Epidermal melanocyte (primary cell): Measurements from ENCODE around the gene ZFHX3.

Experiments used
- DNase-seq: peaks from one replicate; pipeline ENCODE4 v3.0.0; 2011; ENCODE audit warnings: low spot score; ENCODE audit not compliant: insufficient read length

The ZFHX3 gene

DNA sequence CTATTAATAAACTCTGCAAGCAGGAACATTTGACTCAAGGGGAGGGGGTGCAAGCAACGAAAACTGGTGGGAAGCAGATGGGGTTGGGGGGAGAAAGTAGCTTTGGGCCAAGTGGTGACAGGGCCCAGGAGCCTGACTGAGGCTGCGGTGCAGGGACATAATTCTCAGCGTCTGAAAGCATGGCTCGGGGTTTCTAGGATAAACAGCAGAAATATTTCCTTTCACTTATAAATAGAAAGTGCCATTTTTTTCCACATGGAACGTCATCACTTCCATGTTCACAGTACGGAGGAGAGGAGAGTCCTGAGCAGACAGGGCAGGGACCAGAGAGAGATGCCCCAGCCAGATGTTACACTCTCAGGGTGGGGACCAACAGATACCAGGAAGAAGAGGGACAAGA lies 197.1 kb downstream of the ZFHX3 start:
- no peak for DNase-seq

DNA sequence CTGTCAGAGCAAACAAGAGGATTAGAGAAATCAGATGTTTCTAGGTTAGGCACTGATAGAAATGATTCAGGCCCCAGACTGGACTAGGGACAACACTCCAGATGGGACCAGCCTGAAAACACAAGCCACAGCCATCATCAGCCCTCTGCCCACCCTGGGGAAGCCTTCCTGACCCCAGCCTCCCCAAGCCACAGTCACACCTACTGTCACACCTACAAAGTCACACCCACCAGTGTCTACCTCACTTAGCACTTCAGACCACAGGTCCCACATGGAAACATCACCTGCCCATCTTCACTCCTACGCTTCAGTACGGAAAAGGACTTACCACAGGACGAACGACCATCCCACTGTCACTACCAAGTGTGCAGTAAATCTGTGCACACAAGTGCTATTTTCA lies 197.9 kb downstream of the ZFHX3 start:
- no peak for DNase-seq

DNA sequence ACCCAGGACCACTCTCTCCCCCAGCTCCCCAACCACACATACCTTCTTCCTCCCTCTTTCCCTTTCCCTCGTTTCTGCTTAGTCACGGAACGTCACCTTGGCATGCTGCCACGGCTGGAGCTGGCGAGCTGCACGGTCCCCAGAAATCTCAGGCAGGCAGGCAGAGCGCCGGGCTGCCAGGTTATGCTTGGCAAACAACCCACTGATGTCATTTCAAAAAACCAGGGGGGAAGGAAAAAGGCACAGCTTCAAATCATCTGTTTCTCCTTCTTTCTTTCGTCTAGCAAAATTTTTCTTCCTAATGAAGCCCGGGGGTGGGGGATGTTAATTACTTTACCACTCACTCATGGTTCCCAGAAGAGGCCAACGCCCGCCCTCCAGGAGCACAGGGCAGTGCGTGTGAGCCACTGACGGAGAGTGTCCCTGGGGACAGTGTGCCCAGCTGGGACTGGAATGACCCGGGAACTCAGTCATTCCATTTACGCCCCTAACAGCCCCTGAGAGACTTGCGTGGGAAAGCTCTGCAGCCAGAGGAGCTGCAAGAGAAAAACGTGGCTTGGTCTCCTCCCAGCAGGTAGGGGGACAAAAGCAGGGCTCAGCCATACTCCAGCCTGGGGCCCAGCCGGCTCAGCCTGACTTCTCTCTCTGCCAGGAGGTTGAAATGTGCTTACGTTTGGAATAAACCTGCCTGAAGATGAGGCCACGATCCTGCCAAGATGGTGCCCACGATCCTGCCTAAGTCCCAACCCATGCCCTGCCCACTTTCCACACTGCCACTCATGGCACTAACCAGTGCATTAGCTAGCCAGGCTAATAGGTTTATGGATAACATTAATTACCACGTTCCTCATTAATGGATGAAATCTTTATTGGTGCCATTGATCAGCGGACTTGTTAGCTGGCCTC lies 198.9 kb downstream of the ZFHX3 start:
- DNase-seq, result no peak

DNA sequence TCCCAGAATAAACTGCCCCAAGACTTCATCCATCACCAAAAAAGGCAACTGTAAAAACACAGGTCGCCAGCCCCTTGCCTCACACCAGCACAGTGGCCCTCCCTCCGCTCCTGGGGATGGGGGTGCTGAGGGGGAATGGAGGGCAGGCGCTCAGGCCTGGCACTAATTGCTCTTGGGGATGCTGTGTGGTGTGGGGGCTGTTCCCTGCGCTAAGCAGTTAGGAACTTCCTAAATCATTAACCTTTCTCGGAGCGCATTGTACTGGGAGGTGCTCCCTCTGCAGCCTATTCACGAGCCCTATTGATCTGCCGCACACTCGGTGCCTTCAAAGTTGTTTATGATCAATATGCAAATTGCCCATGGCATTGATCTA lies 199.9 kb downstream of the ZFHX3 start:
- no peak for DNase-seq

DNA sequence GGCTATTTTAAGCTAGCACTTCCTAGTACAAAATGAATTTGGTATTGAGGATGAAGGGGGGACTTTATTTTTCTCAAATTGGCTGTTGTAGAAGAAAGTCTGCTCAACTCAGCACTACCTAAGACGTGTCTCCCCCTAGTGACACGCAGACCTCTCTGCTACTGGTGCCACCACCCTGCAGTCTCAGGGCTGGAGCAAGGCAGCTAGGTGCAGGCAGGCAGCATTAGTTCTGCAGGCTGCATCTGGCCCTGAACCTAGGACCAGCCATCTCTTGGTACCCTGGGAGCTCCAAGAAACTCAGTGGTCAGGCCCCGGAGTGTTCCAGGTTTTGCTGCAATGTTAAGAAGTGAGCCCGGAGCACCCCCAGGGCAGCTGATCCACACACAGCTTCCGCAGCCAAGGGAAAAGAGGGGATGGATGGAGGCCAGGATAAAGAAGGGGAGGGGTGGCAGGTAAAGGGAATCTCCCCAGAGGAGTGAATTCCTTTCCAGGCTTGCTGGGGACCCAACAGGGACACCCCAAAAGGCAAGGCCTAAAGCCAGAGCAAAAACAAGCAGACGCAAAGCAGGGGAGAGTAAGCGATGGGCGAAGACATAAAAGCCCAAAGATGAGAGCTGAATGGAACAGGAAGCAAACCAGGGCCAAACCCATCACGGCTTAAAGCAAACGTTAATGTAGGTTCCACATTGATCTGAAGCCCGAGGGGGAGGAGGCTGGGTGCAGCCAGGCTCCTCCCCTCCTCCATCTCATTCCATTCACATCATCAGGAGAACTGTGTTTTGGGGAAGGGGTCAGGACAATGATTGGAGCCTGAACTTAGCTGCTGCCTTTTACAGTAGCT lies 200.5 kb downstream of the ZFHX3 start:
- no peak for DNase-seq

DNA sequence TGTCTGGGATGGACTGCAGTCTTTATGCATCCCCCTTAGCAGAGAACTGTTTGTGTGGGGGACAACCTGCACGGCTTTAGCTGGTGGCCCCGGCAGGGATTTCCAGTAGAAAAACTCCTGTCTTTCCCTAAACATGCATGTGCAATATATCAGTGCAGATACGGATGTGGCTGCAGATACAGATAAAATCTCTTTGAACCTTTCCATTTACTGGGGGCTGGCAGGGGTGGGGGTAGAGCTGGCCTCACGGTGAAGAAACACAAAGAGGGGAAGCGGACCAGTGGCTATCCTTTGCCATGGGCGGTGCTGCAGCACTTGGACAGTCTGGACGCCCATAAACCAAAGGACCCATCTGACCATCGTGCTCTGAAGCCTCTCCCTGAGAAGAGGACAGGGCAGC lies 201.3 kb downstream of the ZFHX3 start:
- DNase-seq, result no peak

DNA sequence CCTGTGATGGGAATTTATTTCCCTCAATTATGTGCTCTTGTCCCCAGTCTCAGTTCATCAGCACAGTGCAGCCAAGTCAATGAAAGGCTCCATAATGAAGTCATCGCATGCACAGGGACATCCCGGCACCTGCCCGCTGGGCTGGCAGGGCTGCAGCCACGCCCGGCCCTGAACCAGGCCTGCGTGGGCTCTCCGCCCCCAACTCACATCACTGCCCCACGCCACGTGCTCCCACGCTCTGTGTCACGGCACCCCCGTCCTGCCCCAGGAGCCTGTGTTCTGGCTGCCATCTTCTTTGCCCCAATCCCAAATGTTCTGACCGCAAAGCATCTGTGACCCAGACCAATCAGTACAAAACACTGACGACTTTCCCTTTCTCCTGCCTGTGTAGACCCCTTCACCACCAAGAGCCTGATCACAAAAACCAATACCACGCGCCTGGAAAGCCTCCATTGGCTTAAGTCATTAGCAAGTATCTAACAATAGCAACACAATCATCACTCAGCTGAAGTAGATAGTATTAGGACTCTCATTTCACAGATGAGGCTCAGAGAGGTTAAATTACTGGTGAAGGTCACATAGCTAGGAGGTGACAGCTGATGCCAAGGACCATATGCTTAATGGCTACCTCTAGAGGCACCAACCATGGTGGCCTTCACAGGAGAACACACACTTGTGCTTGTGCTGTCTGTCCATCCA lies 202.5 kb downstream of the ZFHX3 start:
- no peak for DNase-seq

DNA sequence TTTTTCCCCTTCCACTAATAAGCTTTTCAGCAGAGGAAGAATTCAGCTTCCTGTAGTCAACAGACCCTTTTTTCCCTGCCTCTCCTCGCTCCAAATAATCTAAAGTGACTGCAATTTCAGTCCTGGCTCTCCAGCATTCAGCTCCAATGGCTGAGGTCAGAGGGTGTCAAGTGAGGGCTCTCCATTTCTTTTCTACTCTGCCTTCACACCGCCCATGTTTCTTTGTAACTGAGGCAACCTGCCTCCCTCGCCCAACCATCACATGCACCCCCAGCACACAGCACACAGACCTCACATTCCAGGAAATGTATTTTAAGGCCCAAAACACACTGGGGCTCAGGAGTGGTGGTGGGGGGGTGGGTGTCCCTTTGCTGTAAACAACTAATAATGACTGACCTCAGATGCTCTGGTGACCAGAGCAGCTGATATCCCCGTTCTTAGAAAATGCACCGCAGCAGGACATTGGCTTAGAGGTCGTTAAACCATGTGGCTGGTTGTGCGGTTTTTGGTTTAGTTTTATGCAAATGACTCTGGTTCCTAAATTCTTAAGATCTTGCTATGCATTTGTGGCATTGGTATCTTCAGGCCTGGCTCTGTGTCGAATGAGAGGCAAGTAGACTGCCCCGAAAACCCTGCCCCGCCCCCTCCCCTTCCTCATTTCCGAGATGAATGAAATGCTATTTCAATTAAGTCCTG lies 203.6 kb downstream of the ZFHX3 start:
- no peak for DNase-seq

DNA sequence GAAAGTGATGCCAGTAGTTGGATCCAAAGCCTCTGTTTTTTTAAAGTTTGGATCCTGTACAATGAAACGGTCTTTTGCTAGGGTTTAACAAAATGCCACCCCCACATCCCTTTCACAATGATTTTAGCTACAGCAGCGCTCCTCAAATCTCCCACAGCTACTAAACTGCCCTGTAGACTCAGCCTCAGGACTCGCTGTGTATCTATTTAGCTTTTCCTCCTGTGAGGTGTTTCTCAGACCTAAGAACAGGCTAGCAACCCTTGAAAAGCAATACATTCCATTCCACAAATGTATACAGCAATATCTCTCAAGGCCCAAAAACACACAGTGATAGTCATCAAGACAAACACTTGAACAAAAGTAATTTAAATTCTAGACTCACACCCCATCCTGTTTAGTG lies 206.4 kb downstream of the ZFHX3 start:
- DNase-seq, result no peak

DNA sequence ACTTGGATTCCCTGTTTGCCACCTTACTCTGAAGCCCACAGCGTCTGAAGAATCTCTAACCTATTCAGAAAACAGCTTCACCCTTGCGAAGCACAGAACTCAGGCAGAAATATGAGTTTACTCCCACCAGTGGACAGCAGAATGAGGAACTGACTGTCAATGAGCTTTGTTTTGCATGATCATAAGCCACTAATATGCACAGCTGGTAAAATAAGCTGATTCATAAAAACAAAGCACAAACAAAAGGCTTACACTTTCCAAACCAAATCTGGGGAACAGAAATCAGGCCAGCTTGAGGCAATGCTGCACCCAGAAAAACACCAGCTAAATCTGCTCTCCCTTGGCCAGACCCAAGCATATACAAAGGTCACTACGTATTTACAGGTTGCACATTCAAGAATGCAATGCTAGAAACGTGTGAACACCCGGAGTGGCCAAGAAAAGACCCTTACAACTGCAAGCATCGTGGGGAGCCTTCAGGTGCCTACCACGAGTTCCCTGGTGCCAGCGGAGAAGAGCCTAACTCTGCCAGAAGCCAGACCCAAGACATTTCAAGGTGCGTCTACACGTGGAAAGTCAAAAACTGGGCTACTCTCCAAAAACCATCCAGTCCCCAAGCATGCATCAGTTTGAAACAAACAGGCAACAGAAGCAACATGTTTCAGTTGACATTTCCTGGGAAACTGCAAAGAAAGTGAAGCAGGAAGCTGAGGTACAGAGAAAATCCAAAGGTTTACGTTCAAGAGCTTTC lies 207.1 kb downstream of the ZFHX3 start:
- DNase-seq, result no peak

DNA sequence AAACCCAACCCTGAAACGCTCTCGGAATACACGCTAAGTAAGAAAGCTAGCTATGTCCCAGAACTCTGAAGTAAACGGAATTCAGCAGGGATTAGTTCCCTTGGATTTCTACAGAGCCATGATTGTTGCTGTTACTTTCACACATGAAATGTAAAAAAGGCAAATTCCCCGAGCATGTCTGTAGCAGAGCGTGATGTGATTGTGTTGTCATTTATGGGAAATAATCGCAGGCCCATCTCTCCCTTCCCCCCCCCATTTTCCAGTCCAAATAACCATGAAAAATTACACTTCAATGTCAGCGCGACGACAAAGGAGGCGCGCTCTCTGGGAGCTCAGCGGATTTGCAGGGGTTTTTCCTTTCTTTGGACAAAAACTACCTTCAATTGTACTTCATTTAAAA lies 209.0 kb downstream of the ZFHX3 start:
- no peak for DNase-seq

DNA sequence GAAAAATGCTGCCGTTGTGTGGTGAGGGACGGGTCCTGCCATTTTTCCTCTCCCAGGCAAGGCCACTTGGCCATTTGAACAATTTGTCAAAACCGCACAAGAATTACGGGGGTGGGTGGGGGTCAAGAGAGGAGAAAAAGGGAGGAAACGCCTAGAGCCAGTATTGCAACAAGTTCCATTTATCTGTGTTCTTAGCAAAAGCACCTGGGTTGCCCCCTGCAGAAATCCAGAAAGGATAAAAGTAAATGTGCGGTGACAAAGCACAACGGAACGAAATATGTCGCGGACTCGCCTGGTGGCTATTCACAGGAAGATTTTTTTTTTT lies 209.4 kb downstream of the ZFHX3 start:
- DNase-seq, result no peak

DNA sequence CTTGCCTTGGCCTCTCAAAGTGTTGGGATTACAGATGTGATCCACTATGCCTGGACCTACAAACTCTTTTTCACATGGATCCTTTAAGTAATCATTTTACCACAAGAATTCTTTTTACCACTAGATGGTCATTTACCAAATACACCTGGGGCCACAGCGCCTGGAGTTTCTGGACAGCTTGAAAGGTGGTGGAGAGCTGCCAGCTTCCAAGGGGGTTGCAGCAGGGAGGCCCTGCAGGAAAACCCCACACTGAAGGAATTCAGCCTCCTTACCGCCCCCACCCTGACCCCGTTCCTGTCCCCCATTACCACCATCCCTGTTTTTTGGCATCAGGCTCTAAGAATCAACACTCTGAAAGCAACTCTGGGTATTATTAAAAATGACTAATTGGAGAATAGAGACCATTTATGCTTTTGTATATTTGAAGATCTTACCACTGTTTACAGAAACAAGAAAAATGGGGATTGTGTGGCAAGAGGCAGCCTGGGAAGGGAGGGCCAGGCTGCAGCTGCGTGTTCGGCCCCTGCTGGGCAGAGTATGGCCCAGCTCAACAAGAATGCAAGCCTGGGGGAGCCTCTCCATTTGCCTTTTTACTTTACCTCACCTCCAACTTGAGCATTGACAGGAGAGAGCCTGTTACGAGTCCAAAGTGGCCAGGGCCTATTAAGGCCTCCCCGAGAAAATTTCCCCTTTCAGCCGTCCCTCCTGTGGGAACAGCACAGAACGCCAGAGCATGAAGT lies 209.9 kb downstream of the ZFHX3 start:
- no peak for DNase-seq

DNA sequence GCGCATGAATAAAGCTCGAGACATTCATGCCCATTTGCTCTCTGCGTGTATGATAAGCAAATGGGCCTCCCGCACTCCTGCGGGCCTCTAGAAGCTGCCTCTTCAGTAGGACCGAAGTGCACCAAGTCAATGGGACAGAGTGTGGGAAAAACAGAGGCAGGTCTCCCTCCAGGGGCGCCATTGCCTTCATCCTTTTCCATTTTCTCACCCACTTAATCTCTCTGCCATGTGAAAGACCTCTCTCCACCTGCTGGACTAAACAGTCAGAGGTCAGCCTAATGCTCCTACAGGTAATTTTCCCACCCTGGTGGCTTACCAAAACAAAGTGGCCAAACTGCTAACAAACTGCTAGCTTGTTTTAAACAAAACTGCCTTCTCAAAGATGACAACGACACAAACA lies 210.9 kb downstream of the ZFHX3 start:
- DNase-seq, result no peak

DNA sequence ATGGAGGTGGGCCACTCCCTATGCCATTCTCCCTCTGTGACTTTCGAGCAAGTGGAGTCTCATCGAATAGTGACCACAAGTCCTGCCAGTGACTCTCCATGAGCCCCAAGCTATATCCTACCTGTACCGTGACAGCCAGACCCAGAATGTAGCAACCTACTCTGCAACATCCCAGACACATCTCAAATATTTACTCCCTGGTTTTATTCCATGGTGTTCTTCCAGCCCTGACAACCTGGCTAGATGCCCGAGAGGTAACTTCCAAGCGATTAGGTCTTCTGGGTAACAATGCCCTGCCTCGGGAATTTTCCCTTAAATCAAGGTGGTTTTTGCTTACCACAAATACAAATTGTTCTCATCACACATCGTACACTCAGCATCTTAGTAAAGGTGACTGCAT lies 211.7 kb downstream of the ZFHX3 start:
- DNase-seq, result no peak

DNA sequence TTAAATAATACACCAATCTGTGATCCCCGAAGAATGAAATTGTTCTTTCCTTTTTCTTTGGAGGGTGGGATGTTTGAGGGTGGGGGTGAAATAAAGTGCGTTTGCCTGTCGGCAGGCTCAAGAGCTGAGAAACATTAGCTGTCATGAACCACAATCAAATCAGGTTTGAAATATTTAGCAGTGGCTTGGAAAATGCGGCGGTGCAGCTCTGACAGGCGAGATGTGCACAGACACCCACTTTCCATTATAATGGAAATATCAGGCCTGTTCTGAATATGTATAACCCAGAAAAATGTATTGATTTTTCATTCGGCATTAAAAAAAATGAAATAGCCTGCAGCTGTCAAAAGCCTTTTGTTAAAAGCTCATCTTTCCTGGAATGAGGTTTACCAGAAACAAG lies 212.8 kb downstream of the ZFHX3 start:
- no peak for DNase-seq

DNA sequence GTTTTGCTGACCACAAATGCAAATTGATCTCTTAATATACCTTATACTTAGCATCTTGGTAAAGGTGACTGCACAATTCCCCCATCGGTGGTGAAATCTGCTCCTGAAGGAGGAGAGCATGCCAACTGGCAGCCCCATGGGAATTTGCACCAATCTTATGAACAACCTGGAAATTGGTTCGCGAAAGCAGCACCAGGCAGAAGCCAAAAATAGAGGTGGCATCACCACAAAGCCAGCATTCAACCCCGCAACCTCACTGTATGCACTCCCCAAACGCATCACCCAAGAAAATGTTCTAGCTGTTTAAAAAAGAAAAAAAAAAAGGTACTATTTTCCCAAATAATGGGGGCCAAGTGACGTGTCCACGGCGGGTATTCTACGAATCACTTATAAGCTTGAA lies 213.4 kb downstream of the ZFHX3 start:
- no peak for DNase-seq

DNA sequence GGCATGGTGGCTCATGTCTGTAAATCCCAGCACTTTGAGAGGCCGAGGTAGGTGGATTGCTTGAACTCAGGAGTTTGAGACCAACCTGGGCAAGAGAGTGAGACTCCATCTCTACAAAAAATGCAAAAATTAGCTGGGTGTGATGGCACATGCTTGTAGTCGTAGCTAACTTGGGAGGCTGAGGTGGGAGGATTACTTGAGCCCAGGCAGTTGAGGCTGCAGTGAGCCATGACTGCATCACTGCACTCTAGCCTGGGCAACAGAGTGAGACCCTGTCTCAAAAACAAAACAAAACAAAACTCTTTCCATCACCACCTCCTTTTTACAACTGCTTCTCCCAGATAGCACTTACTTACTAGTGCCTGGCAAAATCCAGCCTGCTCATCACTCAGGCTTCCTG lies 214.0 kb downstream of the ZFHX3 start:
- no peak for DNase-seq

DNA sequence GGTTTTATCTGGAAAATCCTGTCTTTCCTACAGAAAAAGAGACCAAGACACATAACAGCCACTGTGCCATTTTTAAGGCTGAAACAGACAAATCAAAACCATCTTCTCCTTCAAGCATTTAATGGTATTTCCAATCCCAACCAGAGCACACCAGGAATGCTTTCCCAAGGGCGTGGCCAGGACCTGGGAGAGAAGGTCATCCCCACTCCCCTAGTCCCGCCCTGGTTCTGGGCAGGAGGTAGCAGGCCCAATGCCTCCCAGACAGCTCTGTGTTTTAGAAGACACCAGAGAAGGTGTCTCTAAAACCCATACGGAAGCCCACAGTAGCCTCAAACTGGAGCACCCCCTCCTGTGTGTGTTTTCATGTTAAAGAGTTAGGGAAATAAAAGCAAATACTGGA lies 214.4 kb downstream of the ZFHX3 start:
- no peak for DNase-seq

DNA sequence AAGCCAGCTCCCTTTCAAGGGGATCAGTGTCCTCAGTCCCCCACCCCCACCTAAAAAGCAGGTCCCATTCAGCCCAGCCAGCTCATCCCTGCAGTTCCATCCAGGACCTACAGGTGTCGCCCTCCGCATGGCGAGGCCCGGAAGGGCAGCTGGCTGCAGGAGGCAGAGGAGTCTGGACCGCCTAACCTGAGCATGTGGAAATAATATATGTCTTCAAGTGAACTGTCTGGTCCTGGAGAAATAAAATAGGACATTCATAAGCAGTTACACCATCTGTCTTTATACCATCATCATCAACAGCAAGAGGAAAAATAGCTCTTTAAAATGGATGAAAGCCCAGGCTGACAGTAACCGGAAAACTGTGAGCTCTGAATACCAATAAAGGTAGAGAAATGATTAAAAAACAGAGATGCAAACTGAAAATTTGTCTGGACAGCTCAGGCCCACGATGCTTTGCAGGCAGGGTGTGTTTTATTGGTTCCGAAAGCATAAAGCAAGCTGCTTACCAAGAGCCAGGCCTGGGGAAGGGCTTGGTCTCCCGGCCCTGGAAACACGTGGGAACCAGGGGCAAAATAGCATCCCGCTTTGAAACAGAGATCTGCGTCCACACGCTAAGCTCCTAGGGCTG lies 215.2 kb downstream of the ZFHX3 start:
- DNase-seq, result peak; percentile 67
